HCT116 (cell line): Measurements from ENCODE around the gene ABR. TPM values are rescaled to one million over a fixed set of nuclear protein-coding genes. Genes with fewer than 3 reads are reported as not detected.

Experiments
- ATAC-seq: fragments of 200-7000 bp; cut with Tn5 transposase; 2 replicates; pipeline ENCODE4 v1.9.1; 2020; ENCODE audit warnings: mild to moderate bottlenecking, moderate library complexity
- BruUV-seq: library from RNA; stranded (reverse); fragments of 400-500 nt; replicated peaks from 2 replicates; lab custom pipeline; 2021; lab: Mats Ljungman, UMichigan
- CTCF ChIA-PET: fragments of 300-600 bp; sonication (Branson Sonifier 250); formaldehyde crosslinking; loops from one replicate; lab custom pipeline; 2021; ENCODE audit warnings: antibody characterized with exemption; lab: Charles Lee
- POLR2A ChIA-PET: fragments of 300-600, 350-600 bp; sonication (Branson Sonifier 250); formaldehyde crosslinking; loops from one replicate; lab custom pipeline; 2021; ENCODE audit warnings: antibody characterized with exemption; lab: Charles Lee
- RAD21 ChIA-PET, 2 experiments: fragments of 300-600 bp; sonication (Branson Sonifier 250); formaldehyde crosslinking; loops; one replicate each; lab custom pipeline; 2023; ENCODE audit warnings: low total read pairs in 2 of 2; ENCODE audit not compliant: uncharacterized antibody in 2 of 2, unreplicated experiment in 2 of 2, low non-redundant PET in 1 of 2; lab: Charles Lee
- DNase-seq: peaks from one replicate; pipeline ENCODE4 v3.0.0-alpha.2; 2010; ENCODE audit warnings: low read depth, low spot score
- H2AFZ ChIP-seq: fragments of 200-600 bp; shearing (Covaris generic), sonication (generic); 2 replicates; pipeline ENCODE4 v1.6.1; 2017; ENCODE audit warnings: low read depth, mixed run types, mixed read lengths, antibody characterized with exemption, low read length; ENCODE audit not compliant: poor library complexity, severe bottlenecking
- H3K27ac ChIP-seq: 2 replicates; pipeline ENCODE4 v1.5.1; 2012; ENCODE audit warnings: low read depth, low read length
- H3K27me3 ChIP-seq: fragments of 200-600 bp; sonication (generic); 2 replicates; pipeline ENCODE4 v1.6.1; 2016; ENCODE audit warnings: mixed run types, low read length, mixed read lengths; ENCODE audit not compliant: insufficient read depth
- H3K36me3 ChIP-seq, 2 experiments: fragments of 200-500 bp in 1 of 2; fragments of 200-600 bp in 1 of 2; sonication (Bioruptor generic) in 1 of 2; sonication (generic) in 1 of 2; 2 replicates each; pipeline versions ENCODE4 v1.5.1 to v1.6.1; 2014 to 2016; ENCODE audit warnings: low read length in 2 of 2, inconsistent platforms in 1 of 2, mixed read lengths in 1 of 2, mixed run types in 1 of 2; ENCODE audit not compliant: insufficient read depth in 2 of 2, control insufficient read depth in 1 of 2
- H3K4me1 ChIP-seq, 2 experiments: fragments of 200-600 bp in 1 of 2; sonication (generic) in 1 of 2; 2 replicates each; pipeline versions ENCODE4 v1.5.1 to v1.6.1; 2012 to 2017; ENCODE audit warnings: low read length in 2 of 2, inconsistent platforms in 1 of 2, mild to moderate bottlenecking in 1 of 2, mixed read lengths in 1 of 2, mixed run types in 1 of 2, moderate library complexity in 1 of 2; ENCODE audit not compliant: insufficient read depth in 2 of 2, control insufficient read depth in 1 of 2
- H3K4me2 ChIP-seq: fragments of 200-600 bp; sonication (generic); 2 replicates; pipeline ENCODE4 v1.6.1; 2017; ENCODE audit warnings: mixed run types, low read length, mixed read lengths
- H3K4me3 ChIP-seq, 2 experiments: fragments of 200-600 bp in 1 of 2; sonication (generic) in 1 of 2; replicated peaks in 1 of 2; 2 replicates each; pipeline ENCODE4 v1.5.1; 2011 to 2016; ENCODE audit warnings: low read length in 2 of 2, control low read depth in 1 of 2, low read depth in 1 of 2, mild to moderate bottlenecking in 1 of 2, mixed read lengths in 1 of 2, mixed run types in 1 of 2
- H3K79me2 ChIP-seq: fragments of 200-600 bp; sonication (generic); 2 replicates; pipeline ENCODE4 v1.6.1; 2017; ENCODE audit warnings: mild to moderate bottlenecking, mixed run types, low read length, moderate library complexity, mixed read lengths; ENCODE audit not compliant: insufficient read depth
- H3K9ac ChIP-seq: fragments of 200-600 bp; sonication (generic); 2 replicates; pipeline ENCODE4 v1.6.1; 2016; ENCODE audit warnings: low read length, mixed read lengths
- H3K9me2 ChIP-seq: fragments of 200-600 bp; sonication (generic), shearing (Covaris generic); 2 replicates; pipeline ENCODE4 v1.6.1; 2017; ENCODE audit warnings: mixed run types, mild to moderate bottlenecking, moderate library complexity; ENCODE audit not compliant: insufficient read depth
- H3K9me3 ChIP-seq, 2 experiments: fragments of 200-500 bp in 1 of 2; fragments of 200-600 bp in 1 of 2; sonication (Bioruptor generic) in 1 of 2; sonication (generic) in 1 of 2; 2 replicates each; pipeline ENCODE4 v1.6.1; 2014 to 2017; ENCODE audit warnings: low read length in 2 of 2, mixed read lengths in 2 of 2, inconsistent platforms in 1 of 2, low read depth in 1 of 2, mild to moderate bottlenecking in 1 of 2, mixed run types in 1 of 2, moderate library complexity in 1 of 2; ENCODE audit not compliant: control insufficient read depth in 1 of 2, insufficient read depth in 1 of 2
- H4K20me1 ChIP-seq: fragments of 200-600 bp; sonication (generic), shearing (Covaris generic); 2 replicates; pipeline ENCODE4 v1.6.1; 2017; ENCODE audit warnings: mixed run types, mild to moderate bottlenecking, moderate library complexity; ENCODE audit not compliant: insufficient read depth
- CBX3 ChIP-seq: IDR thresholded peaks from 2 replicates; pipeline ENCODE4 v1.6.1; 2012; ENCODE audit warnings: low read depth
- CEBPB ChIP-seq: IDR thresholded peaks from 2 replicates; pipeline ENCODE4 v1.6.1; 2012; ENCODE audit warnings: low read depth
- EGR1 ChIP-seq: IDR thresholded peaks from 2 replicates; pipeline ENCODE4 v1.6.1; 2012; ENCODE audit warnings: low read depth
- ELF1 ChIP-seq: IDR thresholded peaks from 2 replicates; pipeline ENCODE4 v1.6.1; 2012; ENCODE audit warnings: low read depth, borderline replicate concordance
- EZH2phosphoT487 ChIP-seq: fragments of 200-600 bp; IDR thresholded peaks from 2 replicates; pipeline ENCODE4 v1.6.1; 2018; ENCODE audit warnings: antibody characterized with exemption, borderline replicate concordance
- JUND ChIP-seq: IDR thresholded peaks from 2 replicates; pipeline ENCODE4 v1.6.1; 2012
- POLR2A ChIP-seq: IDR thresholded peaks from 2 replicates; pipeline ENCODE4 v1.7.0; 2011; ENCODE audit warnings: borderline replicate concordance; ENCODE audit not compliant: insufficient read depth, insufficient read length; ENCODE audit errors: extremely low read depth
- POLR2AphosphoS5 ChIP-seq: IDR thresholded peaks from 2 replicates; pipeline ENCODE4 v1.6.1; 2011; ENCODE audit warnings: mild to moderate bottlenecking, low read depth, low read length, moderate library complexity
- RAD21 ChIP-seq: IDR thresholded peaks from 2 replicates; pipeline ENCODE4 v1.6.1; 2012; ENCODE audit warnings: low read depth, mild to moderate bottlenecking
- SP1 ChIP-seq: IDR thresholded peaks from 2 replicates; pipeline ENCODE4 v1.6.1; 2012; ENCODE audit warnings: low read depth
- SRF ChIP-seq: IDR thresholded peaks from 2 replicates; pipeline ENCODE4 v1.6.1; 2012; ENCODE audit warnings: low read depth
- TCF7L2 ChIP-seq: IDR thresholded peaks from 2 replicates; pipeline ENCODE4 v1.7.0; 2011; ENCODE audit warnings: borderline replicate concordance, inconsistent platforms; ENCODE audit not compliant: insufficient read depth, insufficient read length; ENCODE audit errors: extremely low read depth
- YY1 ChIP-seq: IDR thresholded peaks from 2 replicates; pipeline ENCODE4 v1.6.1; 2011; ENCODE audit warnings: low read length, low read depth, moderate library complexity, mild to moderate bottlenecking; ENCODE audit not compliant: insufficient replicate concordance; ENCODE audit errors: extremely low read depth
- ZFX ChIP-seq: fragments of 450-650 bp; IDR thresholded peaks from 2 replicates; pipeline ENCODE4 v1.6.1; 2017
- intact Hi-C: fragments of 100-400 bp; cut with micrococcal nuclease; formaldehyde crosslinking; loops from 2 replicates; pipeline ENCODE4 v1.10.0; 2022
- total RNA-seq: library from RNA; stranded (reverse); gene quantifications from one replicate; pipeline ENCODE4 v1.2.1, GENCODE V29; 2021; ENCODE audit not compliant: unreplicated experiment
- TF ChIP-seq, protein P1 (sequence below): IDR thresholded peaks from 2 replicates; pipeline ENCODE4 v1.6.1; 2012
- TF ChIP-seq, protein P2 (sequence below), 3 experiments: fragments of 200-600 bp in 1 of 3; sonication (generic) in 1 of 3; IDR thresholded peaks in 2 of 3; conservative IDR thresholded peaks in 1 of 3; 2 replicates each; pipeline ENCODE4 v1.5.1; 2012 to 2017; ENCODE audit warnings: low read depth in 2 of 3, low read length in 2 of 3, antibody characterized with exemption in 1 of 3, borderline replicate concordance in 1 of 3, control low read depth in 1 of 3, mild to moderate bottlenecking in 1 of 3, mixed read lengths in 1 of 3, mixed run types in 1 of 3, moderate library complexity in 1 of 3; ENCODE audit not compliant: insufficient read depth in 1 of 3
- TF ChIP-seq, protein P3 (sequence below): IDR thresholded peaks from 2 replicates; pipeline ENCODE4 v1.6.1; 2012; ENCODE audit warnings: low read depth

Gene ABR
- total RNA-seq, 1 experiment from 2014 or later, result 58.5 TPM

DNA sequence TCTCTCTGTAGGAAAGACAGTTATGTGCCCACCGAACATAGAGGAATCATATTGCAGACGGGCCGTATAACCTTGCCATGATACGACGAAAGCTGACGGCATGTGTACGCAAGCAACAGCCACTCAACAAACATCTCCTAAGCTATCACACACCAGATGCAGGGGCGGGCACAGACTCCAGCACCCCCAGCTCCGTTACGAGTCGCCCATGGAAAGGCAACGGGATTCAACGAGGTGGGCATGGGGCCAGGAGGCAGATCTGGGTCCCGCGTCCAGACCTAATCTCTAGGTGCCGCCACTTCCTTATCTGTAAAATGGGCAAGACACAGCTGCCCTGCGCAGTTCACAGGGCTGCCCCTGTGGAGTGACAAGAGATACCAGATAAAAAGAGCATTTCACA, 35.6 kb downstream of the ABR start:
- H3K9ac ChIP-seq, result no peak overlapping the region
- H3K9me3 ChIP-seq, result no peaks in the 10 kb centered on the region; a peak in 1 of 4 replicates
- no peak overlapping the region for H3K4me2 ChIP-seq
- H3K27ac ChIP-seq, result no peak overlapping the region
- BruUV-seq, result no TSS peak
- H3K9me2 ChIP-seq, result no peaks in the 10 kb centered on the region
- intact Hi-C loops, result no loop called here
- no peak for ATAC-seq
- TF ChIP-seq JUND, result no peak
- TF ChIP-seq, all 23 proteins: peak for 0
- Histone ChIP-seq H4K20me1 (no peaks in the 10 kb centered on the region), H3K79me2 (no peaks in the 10 kb centered on the region), H3K36me3 (no peaks in the 10 kb centered on the region), H3K4me1 (peaks cover 5 to 10% of the 10 kb centered on the region in 2 experiments), H3K4me3 (no peak overlapping the region), H3K27me3 (no peaks in the 10 kb centered on the region), H2AFZ (no peak overlapping the region)
- POLR2A ChIA-PET, result no interaction called here
- RAD21 ChIA-PET, result no interaction called here
- DNase-seq, result no peak
- CTCF ChIA-PET, result interaction anchor here (1.8 kb wide), 1 partner anchor 86 kb away, joined by 9 read pairs; no protein-coding TSS in a partner anchor

DNA sequence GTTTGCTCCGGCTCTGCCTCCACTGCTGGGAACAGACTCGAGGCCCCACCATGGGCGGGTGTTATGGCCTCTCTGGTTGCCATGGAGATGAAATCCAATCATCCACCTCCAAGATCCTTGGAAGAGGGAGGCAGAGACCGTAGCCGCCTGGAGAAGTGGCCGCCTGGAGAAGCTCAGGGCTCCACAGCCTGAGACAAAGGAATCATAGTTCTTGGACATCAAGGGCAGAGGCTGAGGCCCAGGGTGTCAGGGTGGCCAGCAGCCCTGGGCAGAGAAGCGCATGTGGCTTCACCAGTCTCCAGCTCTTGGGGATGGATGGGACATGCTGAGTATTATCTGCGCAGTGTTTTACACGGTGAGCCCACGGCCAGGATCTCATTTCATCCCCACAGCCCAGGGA, 36.2 kb downstream of the ABR start:
- no peak overlapping the region for H3K27ac ChIP-seq
- no peaks in the 10 kb centered on the region for H3K9me2 ChIP-seq
- H3K9ac ChIP-seq, result no peak overlapping the region
- no peaks in the 10 kb centered on the region for H3K36me3 ChIP-seq
- DNase-seq (no peak), ATAC-seq (no peak)
- ChIA-PET RAD21 (no interaction called here), POLR2A (interaction anchor here (0.8 kb wide), 1 partner anchor 37 kb away, joined by 7 read pairs; no protein-coding TSS in a partner anchor), CTCF (interaction anchor here (1.8 kb wide), 1 partner anchor 86 kb away, joined by 9 read pairs; no protein-coding TSS in a partner anchor)
- no peak overlapping the region for H2AFZ ChIP-seq
- no peak overlapping the region for H3K4me3 ChIP-seq
- H3K4me1 ChIP-seq, result peaks cover 5 to 10% of the 10 kb centered on the region in 2 experiments
- no peak overlapping the region for H3K4me2 ChIP-seq
- H3K9me3 ChIP-seq, result no peaks in the 10 kb centered on the region; a peak in 1 of 4 replicates
- H4K20me1 ChIP-seq, result no peaks in the 10 kb centered on the region
- no peaks in the 10 kb centered on the region for H3K27me3 ChIP-seq
- BruUV-seq, result no TSS peak
- no peaks in the 10 kb centered on the region for H3K79me2 ChIP-seq
- intact Hi-C loops, result no loop called here
- no peak for TF ChIP-seq SRF
- TF ChIP-seq, protein P1, sequence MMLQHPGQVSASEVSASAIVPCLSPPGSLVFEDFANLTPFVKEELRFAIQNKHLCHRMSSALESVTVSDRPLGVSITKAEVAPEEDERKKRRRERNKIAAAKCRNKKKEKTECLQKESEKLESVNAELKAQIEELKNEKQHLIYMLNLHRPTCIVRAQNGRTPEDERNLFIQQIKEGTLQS, result no peak
- TF ChIP-seq EZH2phosphoT487, result no peak
- TF ChIP-seq TCF7L2, result no peak
- TF ChIP-seq ZFX, result no peak
- no peak for TF ChIP-seq RAD21
- no peak for TF ChIP-seq POLR2A
- no peak for TF ChIP-seq JUND
- no peak for TF ChIP-seq ELF1
- TF ChIP-seq CBX3, result no peak
- TF ChIP-seq, protein P2, sequence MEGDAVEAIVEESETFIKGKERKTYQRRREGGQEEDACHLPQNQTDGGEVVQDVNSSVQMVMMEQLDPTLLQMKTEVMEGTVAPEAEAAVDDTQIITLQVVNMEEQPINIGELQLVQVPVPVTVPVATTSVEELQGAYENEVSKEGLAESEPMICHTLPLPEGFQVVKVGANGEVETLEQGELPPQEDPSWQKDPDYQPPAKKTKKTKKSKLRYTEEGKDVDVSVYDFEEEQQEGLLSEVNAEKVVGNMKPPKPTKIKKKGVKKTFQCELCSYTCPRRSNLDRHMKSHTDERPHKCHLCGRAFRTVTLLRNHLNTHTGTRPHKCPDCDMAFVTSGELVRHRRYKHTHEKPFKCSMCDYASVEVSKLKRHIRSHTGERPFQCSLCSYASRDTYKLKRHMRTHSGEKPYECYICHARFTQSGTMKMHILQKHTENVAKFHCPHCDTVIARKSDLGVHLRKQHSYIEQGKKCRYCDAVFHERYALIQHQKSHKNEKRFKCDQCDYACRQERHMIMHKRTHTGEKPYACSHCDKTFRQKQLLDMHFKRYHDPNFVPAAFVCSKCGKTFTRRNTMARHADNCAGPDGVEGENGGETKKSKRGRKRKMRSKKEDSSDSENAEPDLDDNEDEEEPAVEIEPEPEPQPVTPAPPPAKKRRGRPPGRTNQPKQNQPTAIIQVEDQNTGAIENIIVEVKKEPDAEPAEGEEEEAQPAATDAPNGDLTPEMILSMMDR (IDR thresholded peaks at IDR 0.05 in 2 of 3, conservative IDR thresholded peaks at IDR 0.05 in 1 of 3; ENCODE audit: borderline replicate concordance in 1 of 3, insufficient read depth in 1 of 3, low read depth in 2 of 3, low read length in 2 of 3), result no peak
- TF ChIP-seq CEBPB, result no peak
- TF ChIP-seq SP1, result no peak
- TF ChIP-seq POLR2AphosphoS5, result no peak
- TF ChIP-seq YY1, result no peak
- TF ChIP-seq EGR1, result no peak
- TF ChIP-seq, protein P3, sequence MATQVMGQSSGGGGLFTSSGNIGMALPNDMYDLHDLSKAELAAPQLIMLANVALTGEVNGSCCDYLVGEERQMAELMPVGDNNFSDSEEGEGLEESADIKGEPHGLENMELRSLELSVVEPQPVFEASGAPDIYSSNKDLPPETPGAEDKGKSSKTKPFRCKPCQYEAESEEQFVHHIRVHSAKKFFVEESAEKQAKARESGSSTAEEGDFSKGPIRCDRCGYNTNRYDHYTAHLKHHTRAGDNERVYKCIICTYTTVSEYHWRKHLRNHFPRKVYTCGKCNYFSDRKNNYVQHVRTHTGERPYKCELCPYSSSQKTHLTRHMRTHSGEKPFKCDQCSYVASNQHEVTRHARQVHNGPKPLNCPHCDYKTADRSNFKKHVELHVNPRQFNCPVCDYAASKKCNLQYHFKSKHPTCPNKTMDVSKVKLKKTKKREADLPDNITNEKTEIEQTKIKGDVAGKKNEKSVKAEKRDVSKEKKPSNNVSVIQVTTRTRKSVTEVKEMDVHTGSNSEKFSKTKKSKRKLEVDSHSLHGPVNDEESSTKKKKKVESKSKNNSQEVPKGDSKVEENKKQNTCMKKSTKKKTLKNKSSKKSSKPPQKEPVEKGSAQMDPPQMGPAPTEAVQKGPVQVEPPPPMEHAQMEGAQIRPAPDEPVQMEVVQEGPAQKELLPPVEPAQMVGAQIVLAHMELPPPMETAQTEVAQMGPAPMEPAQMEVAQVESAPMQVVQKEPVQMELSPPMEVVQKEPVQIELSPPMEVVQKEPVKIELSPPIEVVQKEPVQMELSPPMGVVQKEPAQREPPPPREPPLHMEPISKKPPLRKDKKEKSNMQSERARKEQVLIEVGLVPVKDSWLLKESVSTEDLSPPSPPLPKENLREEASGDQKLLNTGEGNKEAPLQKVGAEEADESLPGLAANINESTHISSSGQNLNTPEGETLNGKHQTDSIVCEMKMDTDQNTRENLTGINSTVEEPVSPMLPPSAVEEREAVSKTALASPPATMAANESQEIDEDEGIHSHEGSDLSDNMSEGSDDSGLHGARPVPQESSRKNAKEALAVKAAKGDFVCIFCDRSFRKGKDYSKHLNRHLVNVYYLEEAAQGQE, result no peak
